PC-9 (cell line): ENCODE data around the gene RALGPS2. TPM values are rescaled to one million over a fixed set of nuclear protein-coding genes. Genes with fewer than 3 reads are reported as not detected.

Source experiments
- BruUV-seq: library from RNA; stranded (reverse); fragments of 400-500 nt; replicated peaks from 2 replicates; lab custom pipeline; 2021; lab: Mats Ljungman, UMichigan
- CTCF ChIA-PET: fragments of 300-600 bp; sonication (Branson Sonifier 250); formaldehyde crosslinking; loops from one replicate; lab custom pipeline; 2022; ENCODE audit warnings: antibody characterized with exemption; lab: Charles Lee
- POLR2A ChIA-PET: fragments of 300-600 bp; sonication (Branson Sonifier 250); formaldehyde crosslinking; loops from one replicate; lab custom pipeline; 2022; ENCODE audit warnings: antibody characterized with exemption; ENCODE audit not compliant: unreplicated experiment; lab: Charles Lee
- DNase-seq, 2 experiments: peaks; one replicate each; pipeline versions ENCODE4 v3.0.0 to v3.0.0-alpha.2; 2015 to 2022; ENCODE audit warnings: mixed read lengths in 1 of 2
- H2AFZ ChIP-seq: fragments of 200-600 bp; sonication (generic); 2 replicates; pipeline ENCODE4 v1.8.1; 2017; ENCODE audit warnings: antibody characterized with exemption
- H3F3A ChIP-seq: fragments of 200-600 bp; sonication (generic); 2 replicates; pipeline ENCODE4 v1.8.1; 2017; ENCODE audit warnings: antibody characterized with exemption, mild to moderate bottlenecking, low read depth; ENCODE audit not compliant: insufficient read depth
- H3K27ac ChIP-seq: fragments of 200-600 bp; sonication (generic); 2 replicates; pipeline ENCODE4 v1.6.1; 2016; ENCODE audit warnings: mixed run types
- H3K27me3 ChIP-seq: fragments of 200-600 bp; sonication (generic); 2 replicates; pipeline ENCODE4 v1.6.1; 2016; ENCODE audit warnings: low read depth, mixed run types; ENCODE audit not compliant: insufficient read depth
- H3K36me3 ChIP-seq: fragments of 200-600 bp; sonication (generic); 2 replicates; pipeline ENCODE4 v1.6.1; 2016; ENCODE audit warnings: low read depth, mixed run types
- H3K4me1 ChIP-seq: fragments of 200-600 bp; sonication (generic); replicated peaks from 2 replicates; pipeline ENCODE4 v1.6.1; 2016; ENCODE audit warnings: mixed run types; ENCODE audit not compliant: insufficient read depth
- H3K4me2 ChIP-seq: fragments of 200-600 bp; sonication (generic); 2 replicates; pipeline ENCODE4 v1.6.1; 2017; ENCODE audit warnings: mixed run types
- H3K4me3 ChIP-seq: fragments of 200-600 bp; sonication (generic); 2 replicates; pipeline ENCODE4 v1.6.1; 2016; ENCODE audit warnings: mixed run types
- H3K79me2 ChIP-seq: fragments of 200-600 bp; sonication (generic); 2 replicates; pipeline ENCODE4 v1.6.1; 2017; ENCODE audit warnings: low read depth, mixed run types
- H3K9me2 ChIP-seq: fragments of 200-600 bp; sonication (generic); 2 replicates; pipeline ENCODE4 v1.8.1; 2017; ENCODE audit warnings: mild to moderate bottlenecking; ENCODE audit not compliant: insufficient read depth
- H3K9me3 ChIP-seq: fragments of 200-600 bp; sonication (generic); 2 replicates; pipeline ENCODE4 v1.8.1; 2016; ENCODE audit warnings: low read depth; ENCODE audit not compliant: insufficient read depth
- H4K20me1 ChIP-seq: fragments of 200-600 bp; sonication (generic); 2 replicates; pipeline ENCODE4 v1.8.1; 2017; ENCODE audit not compliant: insufficient read depth
- CTCF ChIP-seq: fragments of 200-600 bp; sonication (generic); conservative IDR thresholded peaks from 2 replicates; pipeline ENCODE4 v1.6.1; 2017; ENCODE audit warnings: mixed run types, antibody characterized with exemption, mild to moderate bottlenecking, moderate library complexity
- EZH2 ChIP-seq: fragments of 200-600 bp; sonication (generic); IDR thresholded peaks from 2 replicates; pipeline ENCODE4 v1.8.0; 2017; ENCODE audit warnings: antibody characterized with exemption, low read depth
- intact Hi-C: fragments of 100-400 bp; cut with micrococcal nuclease; formaldehyde crosslinking; loops from one replicate; pipeline ENCODE4 v1.10.0; 2022; ENCODE audit not compliant: unreplicated experiment
- total RNA-seq: library from RNA; stranded (reverse); gene quantifications from 2 replicates; pipeline ENCODE4 v1.2.3, GENCODE V29; 2021

The RALGPS2 gene
- total RNA-seq, 1 experiment from 2014 or later, result 62.4 TPM

GRCh38 chr1:178689769-178690168 lies 35.3 kb upstream of the RALGPS2 start:
- intact Hi-C loops, result no loop called here
- no peak for TF ChIP-seq EZH2
- Histone ChIP-seq H3K27me3 (no peaks in the 10 kb centered on the region), H3K4me2 (no peak overlapping the region), H3K9me2 (no peaks in the 10 kb centered on the region), H3F3A (peaks cover 8% of the 10 kb centered on the region), H4K20me1 (no peaks in the 10 kb centered on the region), H3K27ac (no peak overlapping the region), H2AFZ (no peak overlapping the region), H3K9me3 (0 out of 2 replicates have a peak, but pooled peaks cover 9% of the 10 kb centered on the region), H3K4me1 (peaks cover 21% of the 10 kb centered on the region), H3K36me3 (no peaks in the 10 kb centered on the region), H3K79me2 (no peaks in the 10 kb centered on the region), H3K4me3 (no peak overlapping the region)
- ChIA-PET CTCF (no interaction called here), POLR2A (no interaction called here)
- no peak for DNase-seq
- no TSS peak for BruUV-seq

GRCh38 chr1:178690496-178690895 lies 34.5 kb upstream of the RALGPS2 start:
- Histone ChIP-seq H2AFZ (no peak overlapping the region), H3K4me3 (no peak overlapping the region), H3K9me3 (0 out of 2 replicates have a peak, but pooled peaks cover 9% of the 10 kb centered on the region), H3K4me1 (peaks cover 14% of the 10 kb centered on the region), H3K27ac (no peak overlapping the region), H3K9me2 (no peaks in the 10 kb centered on the region), H3K79me2 (no peaks in the 10 kb centered on the region), H3K4me2 (no peak overlapping the region), H3F3A (peaks cover 2% of the 10 kb centered on the region; the same call in 1 of the 2 replicates), H3K36me3 (no peaks in the 10 kb centered on the region), H3K27me3 (no peaks in the 10 kb centered on the region), H4K20me1 (no peaks in the 10 kb centered on the region)
- TF ChIP-seq CTCF (no peak), EZH2 (no peak)
- CTCF ChIA-PET, result no interaction called here
- intact Hi-C loops, result no loop called here
- no peak for DNase-seq
- BruUV-seq, result no TSS peak
- POLR2A ChIA-PET, result interaction anchor here (0.6 kb wide), 1 partner anchor 38 kb away, joined by 9 read pairs; no protein-coding TSS in a partner anchor

GRCh38 chr1:178692564-178693327 lies 32.3 kb upstream of the RALGPS2 start:
- Histone ChIP-seq H3K4me2 (no peak overlapping the region), H3F3A (no peaks in the 10 kb centered on the region), H3K27me3 (no peaks in the 10 kb centered on the region), H3K79me2 (no peaks in the 10 kb centered on the region), H2AFZ (no peak overlapping the region), H3K9me3 (no peaks in the 10 kb centered on the region), H3K9me2 (no peaks in the 10 kb centered on the region), H3K4me3 (no peak overlapping the region), H3K36me3 (no peaks in the 10 kb centered on the region), H3K27ac (no peak overlapping the region), H3K4me1 (no peaks in the 10 kb centered on the region), H4K20me1 (no peaks in the 10 kb centered on the region)
- intact Hi-C loops, result no loop called here
- CTCF ChIA-PET, result no interaction called here
- POLR2A ChIA-PET, result no interaction called here
- no TSS peak for BruUV-seq
- DNase-seq, result no peak
- no peak for TF ChIP-seq CTCF
- no peak for TF ChIP-seq EZH2
